SK-N-SH treated with all-trans-retinoic acid at 6 μM for 48 hours (cell line): ENCODE results near the gene ADAP2.
"Not testable (repeated sequence)": the region's sequence is repeated elsewhere in the genome, so short reads cannot be mapped to it uniquely, and the experiment has no call there.

Experiments
- ATAC-seq: fragments of 200-7000 bp; cut with Tn5 transposase; 3 replicates; pipeline ENCODE4 v1.9.1; 2020; ENCODE audit warnings: mild to moderate bottlenecking, moderate library complexity
- BACH2 ChIP-seq: fragments of 250-450 bp; sonication (Bioruptor Pico); IDR thresholded peaks from 2 replicates; pipeline ENCODE4 v1.9.0; 2021; ENCODE audit warnings: mild to moderate bottlenecking, borderline replicate concordance
- CSDC2 ChIP-seq: fragments of 250-450 bp; sonication (Bioruptor Pico); IDR thresholded peaks from 2 replicates; pipeline ENCODE4 v1.5.0; 2020; ENCODE audit warnings: mild to moderate bottlenecking, moderate library complexity
- ESRRG ChIP-seq: fragments of 250-450 bp; sonication (Bioruptor Pico); IDR thresholded peaks from 2 replicates; pipeline ENCODE4 v1.6.1; 2021; ENCODE audit warnings: mild to moderate bottlenecking
- GLIS3 ChIP-seq: fragments of 250-450 bp; sonication (Bioruptor Pico); IDR thresholded peaks from 2 replicates; pipeline ENCODE4 v1.5.0; 2020; ENCODE audit warnings: mild to moderate bottlenecking, moderate library complexity
- ISL1 ChIP-seq: fragments of 250-450 bp; sonication (Bioruptor Pico); IDR thresholded peaks from 2 replicates; pipeline ENCODE4 v2.1.2; 2022; ENCODE audit warnings: mild to moderate bottlenecking, moderate library complexity
- OSR1 ChIP-seq: fragments of 250-450 bp; sonication (Bioruptor Pico); IDR thresholded peaks from 2 replicates; pipeline ENCODE4 v1.8.0; 2022; ENCODE audit warnings: moderate library complexity, mild to moderate bottlenecking, inconsistent platforms
- PATZ1 ChIP-seq: fragments of 250-450 bp; sonication (Bioruptor Pico); IDR thresholded peaks from 2 replicates; pipeline ENCODE4 v1.8.0; 2020; ENCODE audit warnings: mild to moderate bottlenecking, moderate library complexity, borderline replicate concordance
- PPARA ChIP-seq: fragments of 250-450 bp; sonication (Bioruptor Pico); IDR thresholded peaks from 2 replicates; pipeline ENCODE4 v1.5.0; 2020; ENCODE audit warnings: mild to moderate bottlenecking, borderline replicate concordance
- RARB ChIP-seq: fragments of 250-450 bp; sonication (Bioruptor Pico); IDR thresholded peaks from 2 replicates; pipeline ENCODE4 v1.8.0; 2021; ENCODE audit warnings: mild to moderate bottlenecking, moderate library complexity
- SNAI2 ChIP-seq: fragments of 250-450 bp; sonication (Bioruptor Pico); IDR thresholded peaks from 2 replicates; pipeline ENCODE4 v1.5.0; 2020; ENCODE audit warnings: mild to moderate bottlenecking, moderate library complexity
- TCF4 ChIP-seq: fragments of 250-450 bp; sonication (Bioruptor Pico); IDR thresholded peaks from 2 replicates; pipeline ENCODE4 v1.8.0; 2021; ENCODE audit warnings: mild to moderate bottlenecking, moderate library complexity, borderline replicate concordance
- TSHZ2 ChIP-seq: fragments of 250-450 bp; sonication (Bioruptor Pico); IDR thresholded peaks from 2 replicates; pipeline ENCODE4 v1.5.0; 2020; ENCODE audit warnings: mild to moderate bottlenecking, moderate library complexity
- ZC3H10 ChIP-seq: fragments of 250-450 bp; sonication (Bioruptor Pico); IDR thresholded peaks from 2 replicates; pipeline ENCODE4 v1.5.1; 2021; ENCODE audit warnings: mild to moderate bottlenecking, moderate library complexity
- ZFP3 ChIP-seq: fragments of 250-450 bp; sonication (Bioruptor Pico); IDR thresholded peaks from 2 replicates; pipeline ENCODE4 v1.5.0; 2020; ENCODE audit warnings: mild to moderate bottlenecking, moderate library complexity
- ZFP30 ChIP-seq: fragments of 450-650 bp; formaldehyde crosslinking; IDR thresholded peaks from 2 replicates; pipeline ENCODE4 v1.5.0; 2022; ENCODE audit warnings: mild to moderate bottlenecking, moderate library complexity
- ZNF565 ChIP-seq: fragments of 450-650 bp; formaldehyde crosslinking; conservative IDR thresholded peaks from 2 replicates; pipeline ENCODE4 v1.5.0; 2020; ENCODE audit warnings: low read depth, mild to moderate bottlenecking, moderate library complexity
- ZNF70 ChIP-seq: fragments of 450-650 bp; formaldehyde crosslinking; IDR thresholded peaks from 2 replicates; pipeline ENCODE4 v1.5.0; 2020; ENCODE audit warnings: mild to moderate bottlenecking, moderate library complexity
- TF ChIP-seq, protein P1 (sequence below): fragments of 250-450 bp; sonication (Bioruptor Pico); IDR thresholded peaks from 2 replicates; pipeline ENCODE4 v1.8.0; 2021; ENCODE audit warnings: low read depth, mild to moderate bottlenecking, moderate library complexity, borderline replicate concordance

ADAP2 gene

DNA sequence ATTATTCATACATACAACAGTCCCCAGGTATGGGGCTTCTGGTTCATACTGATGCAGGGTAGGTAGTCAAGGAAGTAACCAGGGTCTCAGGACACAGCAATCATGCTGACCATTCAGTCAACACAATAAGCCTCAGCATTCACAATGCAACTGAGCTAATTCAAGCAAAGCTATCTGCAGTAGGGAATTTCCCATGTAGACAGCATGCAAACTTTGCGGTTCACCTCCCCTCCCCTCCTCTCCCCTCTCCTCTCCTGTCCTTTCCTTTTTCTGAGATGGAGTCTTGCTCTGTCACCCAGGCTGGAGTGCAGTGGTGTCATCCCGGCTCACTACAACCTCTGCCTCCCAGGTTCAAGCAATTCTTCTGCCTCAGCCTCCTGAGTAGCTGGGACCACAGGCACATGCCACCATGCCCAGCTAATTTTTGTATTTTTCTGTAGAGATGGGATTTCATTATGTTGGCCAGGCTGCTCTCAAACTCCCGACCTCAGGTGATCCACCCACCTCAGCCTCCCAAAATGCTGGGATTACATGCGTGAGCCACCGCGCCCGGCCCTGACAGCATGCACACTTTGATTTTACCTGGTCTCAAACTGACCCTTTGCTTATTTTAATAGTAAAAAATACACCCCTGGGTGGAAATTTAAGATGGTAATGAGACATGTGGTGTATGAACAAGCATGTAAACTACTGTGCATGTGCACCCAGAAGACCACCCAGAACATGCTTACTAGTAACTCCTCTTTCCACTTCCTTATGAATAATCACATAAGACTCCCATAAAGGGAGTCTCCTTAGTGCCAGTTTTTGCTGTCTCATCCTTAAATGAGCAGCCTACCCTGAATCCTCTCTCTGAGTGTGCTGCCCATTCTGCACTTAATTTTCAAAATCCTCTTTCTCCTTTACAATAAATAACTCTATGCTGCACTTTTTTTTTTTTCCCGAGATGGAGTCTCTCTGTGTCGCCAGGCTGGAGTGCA lies 39.8 kb downstream of the ADAP2 start:
- TF ChIP-seq ZFP3 (CRISPR knock-in tag) (no peak), CSDC2 (no peak), ZNF70 (no peak), ESRRG (CRISPR knock-in tag) (no peak), SNAI2 (CRISPR knock-in tag) (no peak), GLIS3 (no peak), ZC3H10 (CRISPR knock-in tag) (no peak)
- TF ChIP-seq, protein P1, sequence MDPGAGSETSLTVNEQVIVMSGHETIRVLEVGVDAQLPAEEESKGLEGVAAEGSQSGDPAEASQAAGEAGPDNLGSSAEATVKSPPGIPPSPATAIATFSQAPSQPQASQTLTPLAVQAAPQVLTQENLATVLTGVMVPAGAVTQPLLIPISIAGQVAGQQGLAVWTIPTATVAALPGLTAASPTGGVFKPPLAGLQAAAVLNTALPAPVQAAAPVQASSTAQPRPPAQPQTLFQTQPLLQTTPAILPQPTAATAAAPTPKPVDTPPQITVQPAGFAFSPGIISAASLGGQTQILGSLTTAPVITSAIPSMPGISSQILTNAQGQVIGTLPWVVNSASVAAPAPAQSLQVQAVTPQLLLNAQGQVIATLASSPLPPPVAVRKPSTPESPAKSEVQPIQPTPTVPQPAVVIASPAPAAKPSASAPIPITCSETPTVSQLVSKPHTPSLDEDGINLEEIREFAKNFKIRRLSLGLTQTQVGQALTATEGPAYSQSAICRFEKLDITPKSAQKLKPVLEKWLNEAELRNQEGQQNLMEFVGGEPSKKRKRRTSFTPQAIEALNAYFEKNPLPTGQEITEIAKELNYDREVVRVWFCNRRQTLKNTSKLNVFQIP (CRISPR knock-in tag) = no peak
- TF ChIP-seq, all 23 proteins: peak for 0
- ATAC-seq = no peak

- ATAC-seq = not testable (repeated sequence)
These were observed 42.6 kb downstream of the ADAP2 start for GRCh38 chr17:30964312-30964711.

- ATAC-seq = no peak
- no peak for TF ChIP-seq RARB (CRISPR knock-in tag)
- no peak for TF ChIP-seq PATZ1 (CRISPR knock-in tag)
- TF ChIP-seq ZNF565 (CRISPR knock-in tag) = no peak
- no peak for TF ChIP-seq SNAI2 (CRISPR knock-in tag)
These were observed 43.1 kb downstream of the ADAP2 start for GRCh38 chr17:30964876-30965275.

GRCh38 chr17:30965686-30966085 lies 43.9 kb downstream of the ADAP2 start:
- ATAC-seq = no peak
- TF ChIP-seq ZNF70 (no peak), BACH2 (CRISPR knock-in tag) (no peak), TCF4 (CRISPR knock-in tag) (no peak), ZFP3 (CRISPR knock-in tag) (no peak), ZFP30 (no peak), CSDC2 (no peak), ISL1 (CRISPR knock-in tag) (no peak), PPARA (CRISPR knock-in tag) (no peak), ESRRG (CRISPR knock-in tag) (no peak)
- TF ChIP-seq, protein P1 (CRISPR knock-in tag) = no peak

- ATAC-seq = not testable (repeated sequence)
These were observed 46.2 kb downstream of the ADAP2 start for GRCh38 chr17:30967911-30968310.

DNA sequence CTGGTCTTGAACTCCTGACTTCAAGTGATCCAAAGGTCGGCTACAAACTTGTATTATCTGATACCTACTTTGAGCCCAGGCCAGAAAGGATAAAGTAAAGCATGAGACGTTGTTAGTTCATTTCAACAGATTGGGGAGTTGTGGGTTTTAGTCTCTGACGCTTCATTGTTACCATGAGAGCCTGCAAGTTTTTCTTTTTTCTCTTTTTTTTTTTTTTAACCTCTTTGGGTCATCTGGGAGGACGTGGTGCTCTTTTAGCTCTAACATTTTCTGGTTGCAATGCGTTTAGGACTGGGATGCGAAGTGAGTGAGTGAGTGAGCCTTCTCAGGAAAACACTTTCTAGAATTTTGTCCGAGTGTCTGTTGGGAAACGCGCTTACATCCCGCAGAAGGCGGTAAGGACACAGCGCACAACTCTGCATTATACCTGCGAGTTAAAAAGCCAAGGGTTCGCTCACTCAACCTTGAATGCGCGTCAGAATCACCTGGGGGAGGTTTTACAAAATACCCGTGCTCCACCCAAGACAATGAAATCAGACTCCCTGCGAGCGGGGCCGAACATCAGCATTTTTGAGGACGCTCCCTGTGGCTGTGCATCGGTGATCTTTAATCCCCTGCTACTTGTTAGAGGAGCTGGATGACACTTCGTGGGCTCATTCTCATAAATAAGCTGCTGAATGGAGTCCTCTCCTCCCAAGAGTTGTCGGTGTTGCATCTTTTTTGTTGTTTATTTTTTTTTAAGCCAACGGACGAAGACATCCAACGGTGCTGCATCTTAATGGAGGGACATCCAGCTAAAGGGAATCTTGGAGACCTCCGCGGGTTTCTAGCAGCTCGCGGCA lies 48.5 kb downstream of the ADAP2 start:
- no peak for TF ChIP-seq TCF4 (CRISPR knock-in tag)
- no peak for TF ChIP-seq ZFP3 (CRISPR knock-in tag)
- no peak for TF ChIP-seq TSHZ2
- TF ChIP-seq ZC3H10 (CRISPR knock-in tag) = no peak
- no peak for TF ChIP-seq OSR1 (CRISPR knock-in tag)
- no peak for TF ChIP-seq ESRRG (CRISPR knock-in tag)
- TF ChIP-seq PATZ1 (CRISPR knock-in tag) = no peak
- TF ChIP-seq, protein P1 (CRISPR knock-in tag) = no peak
- no peak for TF ChIP-seq GLIS3
- TF ChIP-seq, all 23 proteins: peak for 0
- ATAC-seq = no peak
